SK-N-SH treated with all-trans-retinoic acid at 6 μM for 48 hours (cell line): Measurements from ENCODE around the gene FAM20C.

Source experiments
- ATAC-seq: fragments of 200-7000 bp; cut with Tn5 transposase; 3 replicates; pipeline ENCODE4 v1.9.1; 2020; ENCODE audit warnings: mild to moderate bottlenecking, moderate library complexity
- ARNTL ChIP-seq: fragments of 450-650 bp; formaldehyde crosslinking; IDR thresholded peaks from 2 replicates; pipeline ENCODE4 v1.5.0; 2020; ENCODE audit warnings: low read depth, mild to moderate bottlenecking, moderate library complexity, borderline replicate concordance
- BACH2 ChIP-seq: fragments of 250-450 bp; sonication (Bioruptor Pico); IDR thresholded peaks from 2 replicates; pipeline ENCODE4 v1.9.0; 2021; ENCODE audit warnings: mild to moderate bottlenecking, borderline replicate concordance
- CSDC2 ChIP-seq: fragments of 250-450 bp; sonication (Bioruptor Pico); IDR thresholded peaks from 2 replicates; pipeline ENCODE4 v1.5.0; 2020; ENCODE audit warnings: mild to moderate bottlenecking, moderate library complexity
- GLIS3 ChIP-seq: fragments of 250-450 bp; sonication (Bioruptor Pico); IDR thresholded peaks from 2 replicates; pipeline ENCODE4 v1.5.0; 2020; ENCODE audit warnings: mild to moderate bottlenecking, moderate library complexity
- OSR1 ChIP-seq: fragments of 250-450 bp; sonication (Bioruptor Pico); IDR thresholded peaks from 2 replicates; pipeline ENCODE4 v1.8.0; 2022; ENCODE audit warnings: moderate library complexity, mild to moderate bottlenecking, inconsistent platforms
- RARB ChIP-seq: fragments of 250-450 bp; sonication (Bioruptor Pico); IDR thresholded peaks from 2 replicates; pipeline ENCODE4 v1.8.0; 2021; ENCODE audit warnings: mild to moderate bottlenecking, moderate library complexity
- SNAI2 ChIP-seq: fragments of 250-450 bp; sonication (Bioruptor Pico); IDR thresholded peaks from 2 replicates; pipeline ENCODE4 v1.5.0; 2020; ENCODE audit warnings: mild to moderate bottlenecking, moderate library complexity
- TCF4 ChIP-seq: fragments of 250-450 bp; sonication (Bioruptor Pico); IDR thresholded peaks from 2 replicates; pipeline ENCODE4 v1.8.0; 2021; ENCODE audit warnings: mild to moderate bottlenecking, moderate library complexity, borderline replicate concordance
- ZC3H10 ChIP-seq: fragments of 250-450 bp; sonication (Bioruptor Pico); IDR thresholded peaks from 2 replicates; pipeline ENCODE4 v1.5.1; 2021; ENCODE audit warnings: mild to moderate bottlenecking, moderate library complexity
- ZFP30 ChIP-seq: fragments of 450-650 bp; formaldehyde crosslinking; IDR thresholded peaks from 2 replicates; pipeline ENCODE4 v1.5.0; 2022; ENCODE audit warnings: mild to moderate bottlenecking, moderate library complexity
- ZNF565 ChIP-seq: fragments of 450-650 bp; formaldehyde crosslinking; conservative IDR thresholded peaks from 2 replicates; pipeline ENCODE4 v1.5.0; 2020; ENCODE audit warnings: low read depth, mild to moderate bottlenecking, moderate library complexity
- ZNF70 ChIP-seq: fragments of 450-650 bp; formaldehyde crosslinking; IDR thresholded peaks from 2 replicates; pipeline ENCODE4 v1.5.0; 2020; ENCODE audit warnings: mild to moderate bottlenecking, moderate library complexity
- ZNF8 ChIP-seq: fragments of 450-650 bp; formaldehyde crosslinking; IDR thresholded peaks from 2 replicates; pipeline ENCODE4 v1.5.0; 2020; ENCODE audit warnings: mild to moderate bottlenecking, moderate library complexity
- TF ChIP-seq, protein P1 (sequence below): fragments of 250-450 bp; sonication (Bioruptor Pico); IDR thresholded peaks from 2 replicates; pipeline ENCODE4 v1.5.1; 2021; ENCODE audit warnings: mild to moderate bottlenecking, moderate library complexity
- TF ChIP-seq, protein P2 (sequence below): fragments of 250-450 bp; sonication (Bioruptor Pico); IDR thresholded peaks from 2 replicates; pipeline ENCODE4 v1.8.0; 2021; ENCODE audit warnings: low read depth, mild to moderate bottlenecking, moderate library complexity, borderline replicate concordance
- TF ChIP-seq, protein P3 (sequence below): fragments of 250-450 bp; sonication (Bioruptor Pico); IDR thresholded peaks from 2 replicates; pipeline ENCODE4 v1.5.1; 2020; ENCODE audit warnings: low read depth, mild to moderate bottlenecking, moderate library complexity

Gene FAM20C

DNA sequence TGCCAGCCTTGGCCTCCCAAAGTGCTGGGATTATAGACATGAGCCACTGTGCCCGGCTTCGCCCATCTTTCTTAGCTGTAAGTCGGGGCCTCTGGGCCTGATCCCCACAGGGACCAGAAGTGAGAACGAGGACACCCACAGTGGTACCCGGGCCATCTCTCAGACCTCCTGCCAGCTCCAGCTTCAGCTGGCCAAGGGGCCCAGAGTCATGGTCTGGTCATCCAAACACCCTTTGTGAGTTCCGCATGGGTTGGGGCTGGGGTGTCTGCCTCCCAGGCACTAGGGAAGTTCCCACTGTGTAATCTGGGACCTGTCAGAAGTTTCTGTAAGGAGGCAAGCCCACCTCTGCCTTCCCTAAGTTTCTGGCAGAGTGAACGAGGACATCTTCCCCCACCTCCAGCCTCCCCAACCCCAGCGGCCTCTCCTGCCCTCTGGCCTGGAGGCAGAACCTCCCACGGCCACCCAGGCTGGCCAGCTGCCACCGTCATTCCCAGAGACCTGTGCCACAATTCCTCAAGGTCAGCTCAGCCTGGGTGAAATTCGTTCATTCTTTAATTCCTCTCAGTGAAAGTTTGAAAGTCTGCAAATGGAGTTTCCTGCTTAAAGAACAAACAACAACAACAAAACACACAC is 78.1 kb downstream of the FAM20C start:
- no peak for ATAC-seq
- TF ChIP-seq BACH2 (CRISPR knock-in tag) (no peak), ZC3H10 (CRISPR knock-in tag) (no peak), RARB (CRISPR knock-in tag) (no peak), ZFP30 (CRISPR knock-in tag) (no peak), ZNF565 (CRISPR knock-in tag) (no peak), SNAI2 (CRISPR knock-in tag) (no peak), TCF4 (CRISPR knock-in tag) (no peak), ZNF70 (CRISPR knock-in tag) (no peak)
- TF ChIP-seq, protein P1, sequence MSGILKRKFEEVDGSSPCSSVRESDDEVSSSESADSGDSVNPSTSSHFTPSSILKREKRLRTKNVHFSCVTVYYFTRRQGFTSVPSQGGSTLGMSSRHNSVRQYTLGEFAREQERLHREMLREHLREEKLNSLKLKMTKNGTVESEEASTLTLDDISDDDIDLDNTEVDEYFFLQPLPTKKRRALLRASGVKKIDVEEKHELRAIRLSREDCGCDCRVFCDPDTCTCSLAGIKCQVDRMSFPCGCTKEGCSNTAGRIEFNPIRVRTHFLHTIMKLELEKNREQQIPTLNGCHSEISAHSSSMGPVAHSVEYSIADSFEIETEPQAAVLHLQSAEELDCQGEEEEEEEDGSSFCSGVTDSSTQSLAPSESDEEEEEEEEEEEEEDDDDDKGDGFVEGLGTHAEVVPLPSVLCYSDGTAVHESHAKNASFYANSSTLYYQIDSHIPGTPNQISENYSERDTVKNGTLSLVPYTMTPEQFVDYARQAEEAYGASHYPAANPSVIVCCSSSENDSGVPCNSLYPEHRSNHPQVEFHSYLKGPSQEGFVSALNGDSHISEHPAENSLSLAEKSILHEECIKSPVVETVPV (CRISPR knock-in tag): no peak
- TF ChIP-seq, protein P2, sequence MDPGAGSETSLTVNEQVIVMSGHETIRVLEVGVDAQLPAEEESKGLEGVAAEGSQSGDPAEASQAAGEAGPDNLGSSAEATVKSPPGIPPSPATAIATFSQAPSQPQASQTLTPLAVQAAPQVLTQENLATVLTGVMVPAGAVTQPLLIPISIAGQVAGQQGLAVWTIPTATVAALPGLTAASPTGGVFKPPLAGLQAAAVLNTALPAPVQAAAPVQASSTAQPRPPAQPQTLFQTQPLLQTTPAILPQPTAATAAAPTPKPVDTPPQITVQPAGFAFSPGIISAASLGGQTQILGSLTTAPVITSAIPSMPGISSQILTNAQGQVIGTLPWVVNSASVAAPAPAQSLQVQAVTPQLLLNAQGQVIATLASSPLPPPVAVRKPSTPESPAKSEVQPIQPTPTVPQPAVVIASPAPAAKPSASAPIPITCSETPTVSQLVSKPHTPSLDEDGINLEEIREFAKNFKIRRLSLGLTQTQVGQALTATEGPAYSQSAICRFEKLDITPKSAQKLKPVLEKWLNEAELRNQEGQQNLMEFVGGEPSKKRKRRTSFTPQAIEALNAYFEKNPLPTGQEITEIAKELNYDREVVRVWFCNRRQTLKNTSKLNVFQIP: no peak
- TF ChIP-seq, protein P3, sequence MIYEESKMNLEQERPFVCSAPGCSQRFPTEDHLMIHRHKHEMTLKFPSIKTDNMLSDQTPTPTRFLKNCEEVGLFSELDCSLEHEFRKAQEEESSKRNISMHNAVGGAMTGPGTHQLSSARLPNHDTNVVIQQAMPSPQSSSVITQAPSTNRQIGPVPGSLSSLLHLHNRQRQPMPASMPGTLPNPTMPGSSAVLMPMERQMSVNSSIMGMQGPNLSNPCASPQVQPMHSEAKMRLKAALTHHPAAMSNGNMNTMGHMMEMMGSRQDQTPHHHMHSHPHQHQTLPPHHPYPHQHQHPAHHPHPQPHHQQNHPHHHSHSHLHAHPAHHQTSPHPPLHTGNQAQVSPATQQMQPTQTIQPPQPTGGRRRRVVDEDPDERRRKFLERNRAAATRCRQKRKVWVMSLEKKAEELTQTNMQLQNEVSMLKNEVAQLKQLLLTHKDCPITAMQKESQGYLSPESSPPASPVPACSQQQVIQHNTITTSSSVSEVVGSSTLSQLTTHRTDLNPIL (CRISPR knock-in tag): no peak

DNA sequence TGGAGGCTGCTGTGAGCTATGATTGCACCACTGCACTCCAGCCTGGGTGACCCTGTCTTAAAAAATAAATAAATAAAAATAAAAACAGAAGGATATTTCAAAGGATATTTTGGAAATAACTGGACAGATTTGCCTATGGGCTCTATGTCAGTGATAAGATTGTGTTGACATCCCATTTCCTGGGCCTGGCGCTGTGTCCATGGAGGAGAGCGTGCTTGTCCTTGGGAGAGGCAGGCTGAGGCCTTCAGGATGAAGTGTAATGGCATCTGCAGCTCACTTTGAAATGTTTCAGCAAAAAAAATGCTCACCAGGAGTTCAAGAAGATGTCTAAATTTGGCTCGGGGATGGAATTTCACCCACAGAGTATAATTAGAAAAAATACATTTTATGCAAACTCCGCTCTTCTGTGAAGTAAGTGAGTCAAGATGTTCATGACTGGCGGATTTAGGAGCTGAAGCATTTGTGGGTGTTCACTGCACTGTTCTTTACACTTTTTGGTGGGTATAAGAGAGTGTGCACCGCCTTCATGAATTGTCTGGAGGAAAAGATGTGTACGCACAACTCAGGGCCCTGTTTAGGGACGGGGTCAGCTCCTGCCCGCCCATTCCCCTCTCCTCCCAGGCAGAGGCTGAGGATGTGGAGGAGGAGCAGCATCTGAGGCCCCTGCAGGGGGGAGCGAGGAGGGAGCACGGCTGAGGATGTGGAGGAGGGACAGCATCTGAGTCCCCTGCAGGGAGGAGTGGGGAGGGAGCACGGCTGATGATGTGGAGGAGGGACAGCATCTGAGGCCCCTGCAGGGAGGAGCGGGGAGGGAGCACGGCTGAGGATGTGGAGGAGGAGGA is 79.1 kb downstream of the FAM20C start:
- TF ChIP-seq GLIS3 (no peak), ZNF565 (CRISPR knock-in tag) (no peak), ZNF8 (CRISPR knock-in tag) (no peak), TCF4 (CRISPR knock-in tag) (no peak), OSR1 (CRISPR knock-in tag) (no peak), CSDC2 (CRISPR knock-in tag) (no peak), ZNF70 (CRISPR knock-in tag) (no peak), BACH2 (CRISPR knock-in tag) (no peak), SNAI2 (CRISPR knock-in tag) (no peak), ZFP30 (CRISPR knock-in tag) (no peak), ARNTL (CRISPR knock-in tag) (no peak)
- TF ChIP-seq, protein P3 (CRISPR knock-in tag): no peak
- TF ChIP-seq, protein P1 (CRISPR knock-in tag): no peak
- TF ChIP-seq, protein P2: no peak

DNA sequence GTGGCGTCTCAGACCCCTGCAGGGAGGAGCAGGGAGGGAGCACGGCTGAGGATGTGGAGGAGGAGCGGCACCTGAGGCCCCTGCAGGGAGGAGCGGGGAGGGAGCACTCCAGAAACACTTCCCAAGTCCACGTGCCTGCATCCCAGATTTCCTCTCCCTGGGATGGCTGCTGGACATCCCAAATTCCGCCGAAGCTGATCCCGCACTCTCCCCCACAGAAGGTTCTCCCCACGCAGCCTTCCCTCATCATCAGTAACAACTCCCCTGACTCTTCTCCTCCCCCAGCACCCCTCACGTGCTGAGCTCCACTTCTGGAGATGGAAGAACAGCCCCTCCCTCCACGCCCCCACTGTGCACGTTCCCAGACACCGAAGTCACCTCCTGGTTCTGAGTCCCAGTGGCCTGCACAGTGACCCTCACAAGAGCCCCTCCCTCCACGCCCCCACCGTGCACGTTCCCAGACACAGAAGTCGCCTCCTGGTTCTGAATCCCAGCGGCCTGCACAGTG is 79.8 kb downstream of the FAM20C start:
- no peak for ATAC-seq
- no peak for TF ChIP-seq ZFP30 (CRISPR knock-in tag)
- TF ChIP-seq SNAI2 (CRISPR knock-in tag): no peak
- no peak for TF ChIP-seq OSR1 (CRISPR knock-in tag)
- TF ChIP-seq, all 23 proteins: peak for 0

More for the DNA sequence above, 79.1 kb downstream of the FAM20C start:
- no peak for ATAC-seq
